HG03571 (cell line): Measurements from ENCODE around the gene DKKL1.
"Not testable (repeated sequence)": the region's sequence is repeated elsewhere in the genome, so short reads cannot be mapped to it uniquely, and the experiment has no call there.

Experiments used
- ATAC-seq: cut with Tn5 transposase; IDR thresholded peaks from one replicate; pipeline ENCODE4 v1.9.1; 2021; ENCODE audit not compliant: unreplicated experiment

Gene DKKL1

GRCh38 chr19:49363268-49364082 lies at the start of gene DKKL1:
Gene DKKL1 (plus strand): TSS chr19:49363877. CDS start chr19:49363999, 122 bp downstream.
- ATAC-seq = no peak

DNA sequence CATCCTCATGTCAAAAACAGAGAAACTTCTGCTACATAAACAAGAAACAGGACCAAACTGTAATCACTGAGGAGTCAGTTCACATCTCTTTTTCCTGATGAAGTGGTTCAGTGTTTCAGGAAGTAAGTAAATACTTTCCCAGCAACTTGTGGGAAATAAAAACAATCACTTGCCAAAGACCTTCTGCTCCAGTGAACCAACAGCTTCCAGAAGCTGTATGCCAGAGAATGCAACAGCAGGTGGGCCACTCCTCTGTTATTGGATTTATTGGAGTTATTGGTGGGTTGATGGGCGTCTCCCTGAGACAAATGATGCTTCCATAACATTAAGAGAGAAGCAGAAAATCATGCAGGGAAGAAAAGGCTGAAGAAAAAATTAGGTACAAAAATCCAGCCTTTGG lies 48.6 kb upstream of the DKKL1 start:
- ATAC-seq = no peak

- ATAC-seq = no peak
Observed at GRCh38 chr19:49316284-49316683, 47.4 kb upstream of the DKKL1 start.

DNA sequence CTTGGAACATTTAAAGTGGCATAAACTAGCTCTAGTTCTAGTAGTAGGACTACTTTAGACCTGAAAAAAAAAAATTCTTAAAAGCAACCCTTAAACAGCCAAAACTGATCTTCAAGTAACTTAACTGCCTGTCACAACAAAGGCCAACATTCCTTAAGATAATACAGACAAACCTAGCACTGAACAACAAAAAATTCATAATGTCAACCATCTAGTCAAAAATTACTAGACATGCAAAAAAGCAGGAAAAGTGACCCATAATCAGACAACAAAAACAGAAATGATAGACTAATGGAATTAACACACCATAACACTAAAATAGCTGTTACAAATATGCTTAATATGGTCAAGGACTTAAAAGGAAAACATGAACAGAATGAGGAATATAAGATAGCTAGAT lies 45.4 kb upstream of the DKKL1 start:
- ATAC-seq = no peak

DNA sequence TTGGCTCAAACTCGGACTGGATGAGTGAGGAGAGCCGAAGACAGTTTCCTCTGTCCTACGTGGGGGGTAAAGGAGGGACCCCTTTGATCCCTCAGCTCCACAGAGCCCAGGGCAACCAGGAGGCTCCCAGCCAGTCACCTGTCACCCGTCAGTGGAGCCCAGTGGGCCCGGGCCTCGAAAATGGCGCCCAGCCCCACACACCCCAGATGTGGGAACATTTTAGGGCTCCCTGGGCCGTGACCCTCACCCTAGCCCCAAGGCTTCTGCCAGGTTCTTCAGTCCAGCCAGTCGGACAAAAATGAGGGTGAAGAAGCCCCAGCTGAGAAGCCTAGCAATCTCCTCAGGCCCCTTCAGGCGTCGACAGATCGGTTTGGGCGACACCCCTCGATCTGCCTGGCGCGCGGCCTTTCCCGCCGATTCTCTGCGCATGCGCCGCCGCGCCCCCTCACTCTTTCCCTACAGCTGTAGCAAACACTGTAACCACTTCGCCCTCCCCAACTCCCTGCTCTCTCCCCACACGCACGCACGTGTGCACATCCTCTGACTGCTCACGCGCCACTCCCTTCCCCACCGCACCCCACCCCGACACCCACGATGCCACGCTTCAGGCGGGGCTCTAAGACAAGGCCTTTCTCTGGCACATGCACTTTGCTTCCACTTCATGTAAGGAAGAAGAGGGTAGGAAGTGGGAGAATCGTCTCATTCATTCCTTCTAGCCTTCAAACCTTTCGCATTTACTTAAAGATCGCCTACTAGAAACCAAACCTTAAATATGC lies 38.7 kb upstream of the DKKL1 start, which contains the start of gene SLC6A16:
Gene SLC6A16, minus strand, starts transcription at position 391 of the 776 bp plus-strand sequence. CDS start 13,844 bp downstream, outside the sequence.
- no peak for ATAC-seq

- not testable (repeated sequence) for ATAC-seq
Observed at GRCh38 chr19:49325756-49326155, 37.9 kb upstream of the DKKL1 start.

DNA sequence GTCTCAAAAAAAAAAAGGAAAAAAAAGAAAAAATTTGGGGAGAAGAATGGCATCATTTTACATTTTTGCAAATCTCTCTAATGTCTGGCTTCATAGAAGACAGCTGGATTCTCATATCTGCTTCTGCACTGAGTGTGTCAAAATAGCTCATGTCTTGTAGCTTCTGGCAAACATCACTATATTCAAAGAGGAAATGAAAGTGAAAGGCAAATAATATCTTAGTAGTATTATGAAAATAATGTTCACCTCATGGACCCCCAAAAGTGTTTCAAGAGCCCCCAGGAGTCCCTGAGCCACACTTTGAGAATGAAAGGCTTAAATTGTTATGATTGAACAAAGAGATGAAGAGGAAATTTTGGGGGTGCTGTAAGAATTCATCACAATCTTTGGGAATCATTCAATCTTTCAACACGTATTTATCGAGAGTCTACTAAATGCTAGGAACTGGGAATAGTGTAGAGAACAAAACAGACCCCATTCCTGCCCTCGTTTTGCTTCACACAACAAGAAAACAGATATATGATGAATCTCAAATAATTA lies 37.4 kb upstream of the DKKL1 start:
- no peak for ATAC-seq

GRCh38 chr19:49327878-49328544 lies 35.7 kb upstream of the DKKL1 start:
- ATAC-seq = no peak

DNA sequence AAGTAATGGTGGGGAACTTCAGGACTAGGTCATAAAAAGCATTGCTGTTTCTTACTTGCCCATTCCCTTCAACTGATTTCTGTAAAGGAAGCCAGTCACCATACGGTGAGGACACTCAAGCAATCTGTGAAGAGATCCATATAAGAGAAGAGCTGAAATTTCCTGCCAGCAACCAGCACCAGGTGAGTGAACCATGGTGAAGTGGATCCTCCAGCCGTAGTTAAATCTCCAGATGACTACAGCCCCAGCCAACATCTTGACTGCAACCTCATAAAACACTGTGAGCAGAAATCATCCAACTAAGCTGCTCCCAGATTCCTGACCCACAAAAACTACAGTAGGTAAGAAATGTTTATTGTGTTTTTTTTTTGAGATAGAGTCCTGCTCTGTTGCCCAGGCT lies 34.9 kb upstream of the DKKL1 start:
- ATAC-seq = no peak

GRCh38 chr19:49331187-49331586 lies 32.5 kb upstream of the DKKL1 start:
- not testable (repeated sequence) for ATAC-seq

DNA sequence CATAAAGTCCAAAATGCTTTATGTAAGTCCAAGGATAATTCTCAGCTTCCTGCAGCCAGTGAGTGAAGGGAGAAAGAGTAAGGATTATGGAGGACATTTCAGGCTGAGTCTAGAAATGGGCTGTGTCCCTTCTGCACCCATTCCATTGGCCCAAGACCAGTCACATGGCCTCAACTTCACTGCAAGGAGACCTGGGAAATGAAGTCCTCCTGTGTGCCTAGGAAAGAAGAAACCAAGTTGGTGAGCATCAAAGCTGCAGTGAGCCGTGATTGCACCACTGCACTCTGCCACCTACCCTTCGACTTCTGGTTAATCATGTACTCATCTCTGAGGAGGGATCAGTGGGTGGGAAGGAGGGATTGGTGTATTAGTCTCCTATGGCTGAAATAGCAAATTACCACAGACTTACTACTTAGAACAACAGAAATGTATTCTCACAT lies 32.0 kb upstream of the DKKL1 start:
- no peak for ATAC-seq

DNA sequence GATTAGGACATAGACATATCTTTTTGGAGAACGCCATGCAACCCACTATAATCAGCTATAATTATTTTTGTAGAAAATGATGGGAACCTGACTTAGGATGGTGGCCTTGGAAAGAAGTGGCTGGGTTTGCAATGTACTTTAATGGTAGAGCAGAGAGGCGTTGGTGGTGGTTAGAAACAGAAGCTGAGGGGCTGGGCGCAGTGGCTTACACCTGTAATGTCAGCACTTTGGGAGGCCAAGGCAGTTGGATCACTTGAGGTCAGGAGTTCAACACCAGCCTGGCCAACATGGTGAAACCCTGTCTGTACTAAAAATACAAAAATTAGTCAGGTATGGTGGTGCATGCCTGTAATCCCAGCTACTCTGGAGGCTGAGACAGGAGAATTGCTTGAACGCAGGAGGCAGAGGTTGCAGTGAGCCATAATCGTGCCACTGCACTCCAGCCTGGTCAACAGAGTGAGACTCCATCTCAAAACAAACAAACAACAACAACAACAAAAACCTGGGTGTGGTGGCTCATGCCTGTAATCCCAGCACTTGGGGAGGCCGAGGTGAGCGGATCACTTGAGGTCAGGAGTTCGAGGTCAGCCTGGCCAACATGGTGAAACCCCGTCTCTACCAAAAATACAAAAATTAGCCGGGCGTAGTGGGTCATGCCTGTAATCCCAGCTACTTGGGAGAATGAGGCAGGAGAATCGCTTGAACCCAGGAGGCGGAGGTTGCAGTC lies 30.8 kb upstream of the DKKL1 start:
- ATAC-seq = not testable (repeated sequence)

DNA sequence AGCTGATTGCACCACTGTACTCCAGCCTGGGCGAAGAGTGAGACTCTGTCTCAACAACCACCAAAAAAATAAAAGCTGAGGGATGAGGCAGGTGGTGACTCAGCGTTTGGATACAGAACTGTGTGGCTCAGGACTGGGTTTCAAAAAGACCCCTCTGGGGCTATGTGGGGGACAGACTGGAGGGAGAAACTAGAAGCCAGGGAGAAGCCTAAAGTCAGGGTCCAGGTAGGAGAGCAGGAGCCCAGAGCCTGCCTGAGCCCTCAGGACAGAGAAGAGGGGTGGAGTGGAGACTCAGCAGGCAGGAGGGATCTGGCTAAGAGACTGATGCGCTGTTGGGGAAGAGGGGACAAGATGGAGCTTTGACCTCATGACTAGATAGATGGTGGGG lies 30.3 kb upstream of the DKKL1 start:
- ATAC-seq = no peak

- peak; percentile 35 for ATAC-seq
Observed at GRCh38 chr19:49333811-49334288, 29.8 kb upstream of the DKKL1 start.

DNA sequence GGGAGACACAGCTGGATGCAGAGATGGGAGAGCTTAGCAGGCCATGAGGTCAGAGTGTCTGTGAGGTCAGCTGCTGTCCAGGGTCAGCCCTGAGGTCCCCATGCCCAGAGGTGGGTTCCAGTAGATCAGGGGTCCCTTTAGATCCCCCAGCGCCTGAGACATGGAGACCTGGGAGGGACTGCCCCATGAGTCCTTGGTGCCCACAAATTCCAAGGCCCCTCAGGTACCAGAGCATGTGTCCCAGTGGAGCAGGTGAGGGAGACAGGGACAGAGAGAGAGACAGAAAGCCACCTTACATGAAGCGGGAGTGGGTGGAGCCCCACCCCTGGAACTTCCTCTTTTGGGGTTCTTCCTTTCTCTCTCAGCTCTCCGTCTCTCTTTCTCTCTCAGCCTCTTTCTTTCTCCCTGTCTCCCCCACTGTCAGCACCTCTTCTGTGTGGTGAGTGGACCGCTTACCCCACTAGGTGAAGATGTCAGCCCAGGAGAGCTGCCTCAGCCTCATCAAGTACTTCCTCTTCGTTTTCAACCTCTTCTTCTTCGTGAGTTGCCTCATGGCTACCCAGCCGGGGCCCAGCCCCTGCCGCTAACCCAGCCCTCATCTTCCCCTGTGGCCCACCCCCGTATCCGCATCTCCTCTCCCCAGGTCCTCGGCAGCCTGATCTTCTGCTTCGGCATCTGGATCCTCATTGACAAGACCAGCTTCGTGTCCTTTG lies 28.4 kb upstream of the DKKL1 start, which contains the start of gene CD37:
Gene CD37, plus strand, starts transcription at position 336 of the 713 bp plus-strand sequence. Its CDS starts 135 bp downstream, at position 471.
- ATAC-seq = no peak

GRCh38 chr19:49335784-49336481 lies 27.7 kb upstream of the DKKL1 start:
- ATAC-seq = no peak

GRCh38 chr19:49336482-49337266 lies 27.0 kb upstream of the DKKL1 start:
- ATAC-seq = no peak
